Nucleus accumbens (tissue), 56 donors: Measurements from ENCODE around the gene ACSL1.
"Not testable (repeated sequence)": the region's sequence is repeated elsewhere in the genome, so short reads cannot be mapped to it uniquely, and the experiment has no call there.

Experiments used
- DNase-seq, 56 donors: peaks; one replicate each; lab custom pipeline; 2025; lab: John Stamatoyannopoulos, UW

ACSL1 gene

DNA sequence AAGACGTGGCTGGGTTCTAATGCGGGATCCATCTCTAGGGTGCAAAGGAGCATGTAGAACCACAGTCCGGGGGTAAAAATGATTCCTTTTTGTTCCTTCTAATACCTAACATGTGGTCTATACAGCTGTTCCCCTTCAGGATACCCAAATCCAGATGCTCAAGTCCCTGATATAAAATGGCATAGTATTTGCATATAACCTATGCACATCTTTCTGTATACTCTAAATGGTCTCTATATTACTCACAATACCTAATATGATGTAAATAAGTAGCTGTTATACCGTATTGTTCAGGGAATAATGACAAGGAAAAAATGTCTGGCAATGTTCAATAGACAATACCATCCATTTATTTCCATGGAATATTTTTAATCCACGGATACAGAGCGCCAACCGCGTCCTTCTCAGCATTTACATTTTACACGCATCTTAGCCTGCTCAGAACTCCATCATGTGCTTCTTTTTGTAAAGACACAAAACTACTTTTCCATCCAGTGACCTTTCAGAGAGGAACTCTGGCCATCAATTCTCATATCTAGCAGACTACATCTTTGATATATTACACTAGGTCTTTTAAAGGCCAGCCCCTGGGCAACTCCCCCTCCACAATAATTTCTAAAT, 31.9 kb downstream of the ACSL1 start:
- no peak for DNase-seq

GRCh38 chr4:184792950-184793555, 32.7 kb downstream of the ACSL1 start:
- peak in 15 of 56 donors; percentile 5 to 50 (median 16) for DNase-seq

GRCh38 chr4:184792334-184792733, 33.4 kb downstream of the ACSL1 start:
- DNase-seq: no peak

DNA sequence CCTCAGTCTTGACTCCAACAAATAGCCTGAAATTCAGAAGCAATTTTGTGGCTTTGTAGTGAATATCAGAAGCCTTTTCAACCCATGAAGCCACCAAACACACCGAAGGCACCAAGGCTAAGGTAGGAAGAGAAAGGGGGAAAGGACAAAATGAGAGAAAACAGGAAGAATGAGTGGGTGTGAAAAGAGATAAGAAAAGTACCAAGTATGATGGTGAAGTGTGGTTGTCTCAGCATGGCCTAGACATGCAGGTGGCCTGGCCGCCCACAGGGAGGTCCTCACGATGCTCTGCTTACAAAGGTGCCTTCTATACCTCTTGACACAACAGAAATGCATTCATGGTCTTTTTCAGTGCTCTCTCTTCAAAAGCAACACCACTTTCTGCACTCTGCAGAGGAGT, 34.9 kb downstream of the ACSL1 start:
- no peak for DNase-seq

DNA sequence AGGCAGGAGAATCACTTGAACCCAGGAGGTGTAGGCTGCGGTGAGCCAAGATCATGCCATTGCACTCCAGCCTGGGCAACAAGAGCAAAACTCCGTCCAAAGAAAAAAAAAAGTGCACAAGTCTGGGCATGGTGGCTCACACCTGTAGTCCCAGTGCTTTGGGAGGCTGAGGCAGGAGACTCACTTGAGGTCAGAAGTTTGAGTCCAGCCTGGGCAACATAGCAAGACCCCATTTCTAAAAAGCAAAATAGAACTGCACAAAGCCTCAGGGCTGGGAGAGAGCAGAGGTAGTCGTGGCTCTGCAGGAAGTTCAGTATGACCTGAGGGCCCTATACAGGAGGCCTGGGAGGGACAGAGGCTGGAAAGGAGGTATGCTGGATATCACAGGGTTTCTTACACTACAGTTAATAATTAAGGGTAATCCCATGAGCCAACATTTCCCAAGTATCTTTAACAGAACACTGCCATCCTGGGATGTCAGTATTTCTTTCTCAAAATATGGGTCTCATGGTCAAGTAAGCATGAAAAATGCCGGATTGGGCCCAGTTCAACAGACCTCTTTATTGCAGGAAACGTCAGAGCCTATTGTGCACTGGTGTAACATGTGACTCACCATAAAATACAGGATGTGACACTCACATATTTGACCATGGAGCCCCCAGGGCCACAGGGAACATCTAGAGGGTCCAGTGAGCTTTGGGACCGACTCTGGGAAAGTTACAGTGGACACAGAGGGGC, 37.8 kb downstream of the ACSL1 start:
- DNase-seq: no peak

DNA sequence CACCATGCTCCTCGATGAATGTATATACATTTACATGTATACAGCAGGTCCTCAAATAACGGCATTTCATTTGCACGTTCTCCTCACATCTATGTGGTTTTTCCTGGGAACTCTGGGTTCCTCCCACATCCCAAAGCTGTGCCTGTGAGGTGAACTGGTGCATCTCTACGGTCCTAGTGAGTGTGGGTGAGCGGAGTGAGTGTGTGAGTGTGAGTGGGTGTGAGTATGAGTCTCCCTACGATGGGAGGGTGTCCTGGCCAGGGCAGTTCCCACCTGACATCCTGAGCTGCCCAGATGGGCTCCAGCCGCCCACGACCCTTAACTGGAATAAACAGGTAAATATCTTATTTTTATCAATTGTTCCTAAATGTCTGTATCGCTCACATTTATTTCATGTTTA, 40.0 kb downstream of the ACSL1 start:
- no peak for DNase-seq

DNA sequence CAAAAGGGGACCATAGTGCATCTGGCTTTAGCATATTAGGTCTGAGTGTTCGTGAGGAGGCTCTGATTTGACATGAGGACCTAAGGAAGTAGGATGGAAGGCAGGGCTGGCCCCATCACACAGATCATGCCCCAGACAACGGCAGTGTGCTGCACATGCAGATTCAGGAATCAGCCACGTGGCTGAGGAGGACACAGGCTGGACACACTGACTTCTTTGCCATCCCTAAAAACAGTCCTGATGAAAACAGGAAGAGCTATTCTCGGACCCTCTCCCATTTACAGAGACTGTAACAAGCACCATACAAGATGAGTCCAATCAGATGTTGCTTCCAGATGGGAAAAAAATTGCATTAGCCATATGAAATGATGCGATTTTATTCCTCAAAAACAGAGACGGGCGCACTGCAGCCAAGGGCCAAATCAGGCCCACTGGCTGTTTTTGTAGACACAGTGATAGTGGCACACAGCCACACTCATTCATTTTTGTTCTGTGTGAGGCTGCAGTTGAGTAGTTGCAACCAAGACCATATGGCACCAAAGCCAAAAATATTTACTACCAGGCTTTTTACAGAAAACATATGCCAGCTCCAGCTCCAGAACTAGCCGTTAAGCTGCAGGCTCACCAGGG, 41.0 kb downstream of the ACSL1 start:
- no peak for DNase-seq

DNA sequence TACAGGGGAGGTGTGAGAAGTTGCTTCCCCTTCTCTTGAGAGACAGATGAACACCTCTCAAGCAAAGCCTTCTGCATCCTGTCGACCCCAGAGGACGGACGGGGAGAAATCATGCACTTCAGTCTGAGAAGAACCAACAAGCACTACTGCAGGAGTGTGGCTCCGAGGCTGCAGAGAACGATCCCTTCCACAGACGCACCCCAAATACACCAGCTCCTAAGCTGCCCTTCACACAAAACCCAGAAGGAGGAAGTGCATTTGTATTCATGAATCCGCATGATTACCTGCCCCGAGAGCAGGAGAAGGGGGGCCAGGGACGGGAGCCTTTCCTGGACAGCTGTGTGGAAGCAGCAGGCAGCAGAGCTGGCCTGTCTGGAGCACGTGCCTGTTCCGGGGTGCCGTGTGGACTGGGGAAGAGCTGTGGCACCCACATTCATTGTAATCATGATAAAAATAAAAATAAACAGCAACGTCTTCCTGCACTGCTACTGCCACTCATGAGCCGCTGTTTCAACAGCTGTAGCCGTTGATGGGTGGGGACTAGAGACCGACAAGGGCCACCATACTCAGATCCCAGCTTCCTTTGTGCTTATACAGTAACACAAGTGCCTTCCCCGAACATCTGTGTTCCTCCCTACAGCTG, 42.9 kb downstream of the ACSL1 start:
- DNase-seq: no peak

DNA sequence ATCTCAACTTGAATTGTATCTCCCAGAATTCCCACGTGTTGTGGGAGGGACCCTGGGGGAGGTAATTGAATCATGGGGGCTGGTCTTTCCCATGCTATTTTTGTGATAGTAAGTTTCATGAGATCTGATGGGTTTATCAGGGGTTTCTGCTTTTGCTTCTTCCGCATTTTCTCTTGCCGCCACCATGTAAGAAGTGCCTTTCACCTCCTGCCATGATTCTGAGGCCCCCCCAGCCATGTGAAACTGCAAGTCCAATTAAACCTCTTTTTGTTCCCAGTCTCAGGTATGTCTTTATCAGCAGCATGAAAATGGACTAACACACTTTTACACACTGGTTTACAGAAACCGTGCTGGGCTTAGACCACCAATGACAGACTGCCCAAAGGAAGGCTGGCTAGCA, 46.6 kb downstream of the ACSL1 start:
- not testable (repeated sequence) for DNase-seq

DNA sequence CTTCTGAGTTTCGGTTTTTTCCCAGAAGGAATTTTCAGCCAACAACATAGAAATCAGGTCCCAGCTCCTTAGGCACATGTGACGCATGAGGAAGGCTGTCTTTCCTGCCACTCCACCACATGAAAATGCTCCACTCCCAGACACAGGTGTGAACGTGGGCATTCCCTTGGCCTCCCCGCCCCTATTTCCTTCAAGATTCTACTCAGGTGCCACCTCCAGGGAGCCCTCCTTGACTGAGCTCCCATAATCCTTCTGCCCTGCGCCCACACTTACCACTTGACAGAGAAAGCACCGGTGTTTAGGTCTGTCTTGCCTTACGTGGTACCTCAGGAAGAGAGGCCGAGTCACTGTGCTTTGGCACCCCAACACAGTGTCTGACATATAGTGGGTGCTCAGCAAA, 47.4 kb downstream of the ACSL1 start:
- no peak for DNase-seq

DNA sequence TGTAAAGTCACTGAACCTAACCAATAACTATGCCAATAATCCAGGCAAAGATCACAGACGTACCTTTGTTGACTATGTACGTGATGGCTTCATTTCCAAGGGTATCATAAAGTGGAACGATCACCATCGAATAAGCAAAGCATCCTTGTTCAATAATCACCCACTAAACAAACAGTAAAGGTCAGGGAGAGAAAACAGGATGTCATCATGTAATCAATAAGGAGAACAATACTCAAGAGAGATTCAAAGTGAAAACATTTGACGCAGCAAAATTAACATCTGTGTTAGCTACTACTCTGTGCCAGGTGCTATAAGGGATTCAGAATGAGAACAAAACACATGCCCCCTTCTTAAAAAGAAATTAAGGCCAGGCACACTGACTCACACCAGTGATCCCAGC, 48.9 kb downstream of the ACSL1 start:
- DNase-seq: no peak

DNA sequence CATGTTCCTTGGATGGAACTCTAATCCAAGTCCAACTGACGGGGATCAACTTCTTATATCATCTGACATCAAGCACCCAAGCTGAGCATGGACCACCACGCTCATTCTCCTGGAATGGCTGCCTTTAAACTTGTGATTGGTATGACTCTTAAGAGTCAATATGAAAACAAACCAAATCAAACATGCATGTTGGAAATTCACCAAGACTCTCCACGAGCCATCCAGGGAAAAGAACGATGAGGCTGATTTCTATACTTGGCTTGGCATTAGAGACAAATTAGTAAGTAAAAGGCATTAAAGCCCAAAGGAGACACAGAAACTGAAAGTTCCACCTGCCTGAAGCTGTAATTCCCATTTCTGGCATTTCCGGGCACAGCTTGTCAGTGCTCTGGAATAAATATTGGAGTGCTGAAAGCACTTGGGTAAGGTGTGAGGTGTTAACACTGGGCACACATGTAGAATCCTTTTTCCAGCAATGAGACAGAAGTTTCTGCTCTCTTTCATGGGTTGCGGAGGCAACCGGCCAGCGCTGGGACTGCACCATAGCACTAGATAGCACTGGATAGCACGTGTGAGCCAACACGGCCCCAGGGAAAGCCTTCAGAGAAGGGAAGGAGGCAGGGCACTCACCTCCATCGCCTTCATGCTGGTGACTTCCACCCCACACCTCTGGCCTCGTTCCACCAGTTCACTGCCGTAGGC, 49.8 kb downstream of the ACSL1 start:
- DNase-seq: no peak

GRCh38 chr4:184774152-184774551, 51.6 kb downstream of the ACSL1 start:
- DNase-seq: no peak

DNA sequence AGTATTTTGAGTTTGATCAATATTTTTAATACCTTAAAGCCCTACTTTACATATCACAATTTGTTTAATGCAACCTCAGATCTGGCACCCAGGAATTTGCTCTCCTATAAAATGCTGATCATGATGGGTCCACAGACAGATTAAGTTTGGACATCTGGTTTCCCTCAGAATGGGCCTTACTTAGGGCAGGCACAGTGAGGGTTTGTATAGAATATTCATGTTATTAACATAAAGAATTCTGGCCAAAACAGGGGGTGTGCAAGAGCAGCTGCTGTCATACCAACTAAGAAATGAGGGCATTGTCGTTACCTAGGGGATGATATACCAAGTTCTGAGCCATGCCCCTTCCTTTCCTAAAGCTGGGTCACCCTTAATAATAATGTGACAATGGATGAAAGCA, 54.4 kb downstream of the ACSL1 start:
- DNase-seq: no peak

DNA sequence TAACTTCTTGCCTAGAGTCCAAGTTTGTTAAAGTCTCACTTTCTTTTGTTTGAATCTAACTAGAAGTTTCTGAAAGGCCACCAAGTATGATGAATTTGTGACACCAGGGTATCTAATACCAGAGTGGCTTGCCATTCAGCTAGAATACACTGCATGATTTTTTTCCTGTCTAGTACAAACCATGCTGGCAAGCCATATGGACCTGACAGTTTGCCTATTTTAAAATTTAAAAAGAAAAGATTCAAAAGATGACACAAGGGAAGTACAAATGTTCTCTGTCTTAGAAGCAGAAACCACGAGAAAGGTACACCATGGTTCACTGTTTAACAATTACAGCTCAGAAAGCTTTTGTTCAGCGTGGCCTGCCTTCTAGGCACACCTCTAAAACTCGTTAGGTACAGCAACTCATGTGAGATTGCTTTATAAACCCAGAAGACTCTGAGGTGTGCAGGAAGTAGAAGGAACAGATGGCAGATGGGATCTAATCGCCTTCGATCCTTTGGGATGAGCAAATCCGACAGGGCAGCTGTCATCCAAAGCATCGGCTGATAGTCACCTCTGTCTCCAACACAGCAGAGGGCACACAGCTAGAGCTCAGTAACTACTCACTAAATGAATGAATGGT, 56.5 kb downstream of the ACSL1 start:
- no peak for DNase-seq

DNA sequence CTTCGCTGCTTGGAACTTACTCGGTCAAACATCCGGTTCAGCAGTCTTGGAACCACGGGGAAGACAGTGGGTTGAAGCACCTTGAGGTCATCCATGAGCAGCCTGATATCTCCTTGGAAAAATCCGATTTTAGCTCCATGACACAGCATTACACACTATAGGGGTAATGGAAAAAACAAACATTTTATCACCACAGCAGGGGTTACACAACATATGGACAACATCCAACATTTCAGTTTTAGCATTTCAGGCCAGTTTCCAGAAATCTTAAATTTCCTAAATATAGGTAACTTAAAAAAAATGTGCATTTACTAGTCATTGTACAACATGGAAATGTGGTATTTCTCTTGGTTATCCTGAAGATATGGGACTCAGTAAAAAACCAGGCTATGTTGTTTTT, 57.5 kb downstream of the ACSL1 start:
- DNase-seq: no peak

GRCh38 chr4:184766446-184766845, 59.3 kb downstream of the ACSL1 start:
- DNase-seq: peak in 28 of 56 donors; percentile 5 to 78 (median 32)

- peak in 4 of 56 donors; percentile 6 to 27 (median 21) for DNase-seq
Observed at GRCh38 chr4:184765473-184766340, 60.1 kb downstream of the ACSL1 start.

DNA sequence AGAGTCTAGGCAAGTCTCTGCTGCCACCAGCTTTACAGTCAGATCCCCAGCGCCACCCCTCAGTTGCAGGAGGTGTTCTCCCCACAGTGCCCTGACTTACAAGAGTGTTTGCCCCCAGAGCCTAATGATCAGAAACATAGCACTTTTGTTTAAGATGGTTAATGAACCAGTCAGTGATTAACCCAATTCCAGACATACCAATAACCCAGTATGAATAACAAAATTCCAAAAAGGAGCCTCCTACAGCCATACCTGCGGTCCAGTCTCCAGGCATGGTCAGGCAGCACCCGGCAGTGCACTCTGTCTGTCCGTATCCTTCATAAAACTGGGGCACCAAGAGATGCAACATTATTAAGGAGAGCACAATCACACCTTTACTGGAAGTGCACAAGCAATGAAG, 61.2 kb downstream of the ACSL1 start:
- DNase-seq: no peak
